HG02973 (cell line): ENCODE data around the gene FBXO41.

ENCODE experiments used
- ATAC-seq: cut with Tn5 transposase; IDR thresholded peaks from one replicate; pipeline ENCODE4 v1.9.1; 2021; ENCODE audit warnings: moderate library complexity; ENCODE audit not compliant: unreplicated experiment

FBXO41 gene, protein sequence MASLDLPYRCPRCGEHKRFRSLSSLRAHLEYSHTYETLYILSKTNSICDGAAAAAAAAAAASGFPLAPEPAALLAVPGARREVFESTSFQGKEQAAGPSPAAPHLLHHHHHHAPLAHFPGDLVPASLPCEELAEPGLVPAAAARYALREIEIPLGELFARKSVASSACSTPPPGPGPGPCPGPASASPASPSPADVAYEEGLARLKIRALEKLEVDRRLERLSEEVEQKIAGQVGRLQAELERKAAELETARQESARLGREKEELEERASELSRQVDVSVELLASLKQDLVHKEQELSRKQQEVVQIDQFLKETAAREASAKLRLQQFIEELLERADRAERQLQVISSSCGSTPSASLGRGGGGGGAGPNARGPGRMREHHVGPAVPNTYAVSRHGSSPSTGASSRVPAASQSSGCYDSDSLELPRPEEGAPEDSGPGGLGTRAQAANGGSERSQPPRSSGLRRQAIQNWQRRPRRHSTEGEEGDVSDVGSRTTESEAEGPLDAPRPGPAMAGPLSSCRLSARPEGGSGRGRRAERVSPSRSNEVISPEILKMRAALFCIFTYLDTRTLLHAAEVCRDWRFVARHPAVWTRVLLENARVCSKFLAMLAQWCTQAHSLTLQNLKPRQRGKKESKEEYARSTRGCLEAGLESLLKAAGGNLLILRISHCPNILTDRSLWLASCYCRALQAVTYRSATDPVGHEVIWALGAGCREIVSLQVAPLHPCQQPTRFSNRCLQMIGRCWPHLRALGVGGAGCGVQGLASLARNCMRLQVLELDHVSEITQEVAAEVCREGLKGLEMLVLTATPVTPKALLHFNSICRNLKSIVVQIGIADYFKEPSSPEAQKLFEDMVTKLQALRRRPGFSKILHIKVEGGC

GRCh38 chr2:73284296-73285158 lies at the start of gene FBXO41:
TSS of gene FBXO41 (minus strand) at chr2:73284478. CDS start at chr2:73269630, 14,848 bp downstream.
- peak; percentile 68 for ATAC-seq

DNA sequence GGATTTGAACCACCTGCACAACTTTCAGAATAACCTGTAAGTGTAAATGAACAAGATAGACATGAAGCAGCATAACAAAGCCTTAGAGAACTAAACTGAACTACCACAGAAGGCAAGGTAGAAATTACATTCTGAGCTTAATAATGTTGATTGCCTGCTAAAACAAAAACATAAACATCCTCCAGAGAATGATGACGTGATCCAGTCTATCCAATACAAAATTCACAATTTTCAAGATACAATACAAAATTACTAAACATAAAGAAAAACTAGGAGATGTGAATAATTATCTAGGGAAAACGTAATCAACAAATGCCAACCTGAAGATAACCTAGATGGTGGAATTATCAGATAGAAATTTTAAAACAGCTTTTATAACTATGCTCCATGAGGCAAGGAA lies 49.8 kb upstream of the FBXO41 start:
- no peak for ATAC-seq

DNA sequence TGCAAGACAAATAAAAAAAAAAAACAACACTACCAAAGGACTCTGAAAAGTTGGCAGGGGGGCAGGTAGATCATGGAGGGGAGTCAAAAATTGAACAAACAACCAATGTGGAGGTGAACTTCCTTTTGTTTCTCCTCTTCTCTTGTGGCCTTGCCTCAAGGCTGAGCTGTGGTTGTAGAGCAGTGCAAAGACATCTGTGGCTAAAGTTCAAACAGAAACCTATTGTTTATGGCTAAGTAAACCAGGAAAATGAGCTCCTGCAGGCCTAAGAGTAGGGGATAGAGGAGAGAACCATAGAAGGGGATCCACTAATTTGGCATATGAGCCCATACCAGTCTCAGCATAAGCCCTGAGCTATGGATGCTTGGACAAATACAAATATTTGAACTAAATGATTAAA lies 49.3 kb upstream of the FBXO41 start:
- no peak for ATAC-seq

DNA sequence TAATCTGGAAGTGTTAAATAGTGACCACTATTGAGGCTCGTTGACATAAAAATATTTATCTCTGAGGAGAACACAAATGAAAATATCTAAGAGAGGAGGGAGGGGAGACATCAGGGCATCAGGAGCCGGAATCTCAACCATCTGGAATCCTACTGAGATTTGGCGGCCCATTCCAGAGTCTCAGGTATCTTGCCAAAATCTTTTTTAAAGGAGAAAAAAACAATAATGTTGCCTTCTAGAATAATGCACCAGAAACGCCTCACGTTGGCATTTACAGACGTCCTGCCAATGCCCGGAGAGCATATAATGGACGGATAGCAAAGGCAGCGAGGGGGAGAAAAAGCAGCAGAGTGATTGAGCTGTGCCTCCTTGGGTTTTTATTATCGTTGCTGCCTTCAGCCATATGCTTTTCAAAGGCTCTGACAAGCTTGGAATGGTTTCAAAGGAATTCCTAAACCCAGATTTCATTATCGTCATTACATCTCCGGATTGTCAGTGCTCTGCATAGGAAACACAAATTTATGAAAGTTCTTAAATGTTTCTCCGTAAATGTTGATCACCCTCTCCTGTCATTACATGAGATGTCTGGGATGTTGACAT lies 39.9 kb upstream of the FBXO41 start:
- no peak for ATAC-seq

DNA sequence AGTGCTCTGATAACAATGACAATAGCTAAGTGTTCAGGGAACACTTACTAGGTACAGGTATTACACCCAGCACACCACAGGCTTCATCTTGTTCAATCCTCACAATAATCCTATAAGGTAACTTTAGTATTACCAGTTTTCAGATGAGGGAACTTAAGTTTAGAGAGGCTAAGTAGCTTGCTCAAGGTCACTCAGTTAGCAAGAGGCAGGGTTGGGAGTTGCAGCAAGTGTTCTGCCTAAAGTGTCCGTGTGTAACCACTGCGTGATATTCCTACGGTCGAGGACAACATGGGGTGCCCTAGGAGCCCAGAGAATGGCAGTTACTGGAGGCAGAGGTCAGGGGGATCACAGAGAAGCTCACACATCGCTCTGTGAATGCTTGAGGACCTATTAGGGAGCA lies 39.3 kb upstream of the FBXO41 start:
- ATAC-seq: no peak

DNA sequence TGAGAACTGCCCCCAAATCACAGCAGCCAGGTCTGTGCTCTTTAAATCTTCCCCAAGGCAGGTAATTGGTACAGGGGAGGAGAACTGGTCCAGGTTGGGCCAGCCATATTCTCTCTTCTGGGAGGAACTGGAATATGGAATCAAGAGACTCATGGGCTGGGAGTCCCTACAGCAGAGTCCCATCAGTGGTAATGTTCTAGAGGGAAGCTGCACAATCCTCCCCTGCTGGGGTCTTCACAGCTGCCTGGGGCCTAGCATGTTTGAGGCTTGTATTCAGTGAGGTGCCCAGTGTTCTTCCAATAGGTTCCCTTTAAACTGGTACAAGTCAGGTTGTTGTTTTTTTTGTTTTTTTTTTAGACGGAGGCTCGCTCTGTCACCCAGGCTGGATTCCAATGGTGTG lies 30.2 kb upstream of the FBXO41 start:
- ATAC-seq: no peak

GRCh38 chr2:73307720-73308119 lies 23.4 kb upstream of the FBXO41 start:
- ATAC-seq: no peak

GRCh38 chr2:73301636-73302035 lies 17.4 kb upstream of the FBXO41 start:
- no peak for ATAC-seq

GRCh38 chr2:73300926-73301325 lies 16.6 kb upstream of the FBXO41 start:
- no peak for ATAC-seq

- ATAC-seq: no peak
Observed at GRCh38 chr2:73297586-73297985, 13.3 kb upstream of the FBXO41 start.

- ATAC-seq: no peak
Observed at GRCh38 chr2:73297151-73297559, 12.9 kb upstream of the FBXO41 start.

GRCh38 chr2:73295751-73296400 lies 11.6 kb upstream of the FBXO41 start:
- ATAC-seq: no peak

DNA sequence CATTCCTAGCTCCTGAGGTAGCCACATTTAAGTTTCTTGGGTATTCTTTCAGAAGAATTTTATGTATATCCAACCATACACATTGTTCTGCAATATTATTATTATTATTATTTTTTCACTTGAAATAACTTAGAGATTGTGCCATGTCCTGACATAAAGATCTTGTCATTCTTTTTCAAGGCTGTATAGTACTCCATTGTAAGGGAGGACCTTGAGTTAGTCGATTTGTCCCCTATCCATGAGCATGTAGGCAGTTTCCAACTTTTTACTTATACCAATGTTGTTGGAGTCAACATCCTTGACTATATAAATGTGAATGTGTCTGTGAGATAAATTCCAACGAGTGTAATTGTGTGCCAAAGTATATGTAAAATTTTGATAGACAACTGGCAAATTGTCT lies 10.0 kb upstream of the FBXO41 start:
- ATAC-seq: no peak

GRCh38 chr2:73293534-73294171 lies 9.4 kb upstream of the FBXO41 start, which contains the start of gene EGR4:
TSS of gene EGR4 (minus strand) at chr2:73293548. CDS start at chr2:73293317, 231 bp downstream.
- peak; percentile 91 for ATAC-seq

GRCh38 chr2:73292906-73293533 lies 8.7 kb upstream of the FBXO41 start:
- ATAC-seq: peak; percentile 4

DNA sequence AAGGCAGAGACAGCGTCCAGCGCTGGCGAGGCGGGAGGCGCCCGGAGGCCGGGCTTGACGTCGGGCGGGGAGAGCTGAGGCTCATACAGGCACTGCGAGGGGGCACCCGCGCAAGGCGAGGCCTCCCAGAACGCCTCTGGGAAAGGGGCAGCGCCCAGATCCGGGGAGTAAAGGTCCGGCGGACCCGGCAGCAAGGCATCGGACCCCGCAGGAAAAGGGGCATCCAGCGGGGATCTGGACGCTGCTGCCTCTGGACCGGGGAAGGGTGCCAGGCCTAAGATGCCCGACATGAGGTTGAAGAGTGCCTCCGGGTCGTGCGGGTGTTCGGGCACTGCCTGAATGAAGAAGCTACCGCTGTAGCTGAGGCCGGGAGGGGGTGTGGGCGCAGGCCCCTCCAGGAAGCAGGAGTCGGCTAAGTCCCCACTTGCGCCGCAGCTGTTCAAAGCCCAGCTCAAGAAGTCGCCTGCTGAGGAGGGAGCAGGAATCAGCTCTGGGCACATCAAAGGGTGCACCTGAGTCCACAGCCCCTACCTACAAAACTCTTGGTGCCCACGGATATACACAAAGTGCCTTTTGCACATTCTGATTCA lies 8.1 kb upstream of the FBXO41 start:
- no peak for ATAC-seq

DNA sequence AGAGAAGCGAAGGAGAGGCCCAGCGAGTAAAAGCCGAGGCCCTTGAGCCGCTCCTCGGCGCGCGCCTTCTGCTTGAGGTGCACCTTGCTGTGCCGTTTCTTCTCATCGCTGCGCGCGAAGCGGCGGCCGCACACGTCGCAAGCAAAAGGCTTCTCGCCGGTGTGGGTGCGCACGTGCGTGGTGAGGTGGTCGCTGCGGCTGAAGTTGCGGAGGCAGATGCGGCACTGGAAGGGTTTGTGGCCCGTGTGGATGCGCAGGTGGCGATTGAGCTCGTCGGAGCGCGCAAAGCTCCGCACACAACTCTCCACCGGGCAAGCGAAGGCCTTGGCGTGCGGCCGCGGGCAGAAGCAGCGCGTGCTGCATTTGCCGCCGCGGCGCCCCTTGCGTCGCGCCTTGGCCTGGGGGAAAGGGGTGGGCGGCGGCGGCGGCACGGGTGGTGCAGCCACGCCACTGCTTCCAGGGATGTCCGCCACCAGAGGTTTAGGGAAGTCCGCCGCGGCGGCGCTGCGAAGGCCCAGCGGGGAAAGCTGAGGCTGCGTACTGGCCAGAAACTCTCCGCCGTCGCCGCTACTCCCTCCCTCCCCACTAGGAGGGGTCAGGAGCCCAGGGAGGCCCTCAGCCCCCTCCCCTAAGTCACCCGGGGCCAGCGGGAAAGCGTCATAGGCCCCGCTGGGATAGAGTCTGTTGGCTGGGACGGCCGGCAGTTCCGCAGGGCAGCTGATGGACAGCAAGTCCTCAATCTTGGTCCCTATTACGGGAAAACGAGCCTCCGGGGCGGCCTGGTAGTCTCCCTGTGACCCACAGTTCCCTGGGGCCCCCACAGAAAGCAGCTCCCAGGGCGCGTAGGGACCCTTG lies 7.4 kb upstream of the FBXO41 start:
- no peak for ATAC-seq

DNA sequence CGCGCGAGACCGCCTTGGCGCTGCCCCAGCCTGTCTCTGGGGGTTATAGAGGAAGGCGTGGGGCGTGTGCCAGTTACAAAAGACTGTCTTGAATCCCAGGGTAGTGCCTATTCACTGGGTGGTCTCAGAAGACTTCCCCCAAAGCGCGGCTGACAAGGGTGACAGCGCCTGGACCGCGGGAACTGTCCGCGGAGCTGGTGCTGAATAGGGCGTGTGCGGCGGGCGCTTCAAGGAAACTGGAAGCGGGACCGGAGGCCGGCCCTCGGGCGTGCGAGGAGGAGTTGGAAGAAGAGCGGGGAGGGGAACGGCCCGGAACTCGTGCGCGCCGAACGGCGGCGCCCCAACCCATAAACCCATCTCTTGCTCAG lies 6.8 kb upstream of the FBXO41 start:
- ATAC-seq: no peak
